Measurements from ENCODE around the gene TMEM131. TPM values are rescaled to one million over a fixed set of nuclear protein-coding genes. Genes with fewer than 3 reads are reported as not detected.
"Not testable (repeated sequence)": the region's sequence is repeated elsewhere in the genome, so short reads cannot be mapped to it uniquely, and the experiment has no call there.

The TMEM131 gene
- total RNA-seq, 1 experiment from 2014 or later, result 29.6 TPM

GRCh38 chr2:97713296-97714083 lies 282.3 kb downstream of the TMEM131 start, which contains the start of gene ZAP70:
Gene ZAP70 (plus strand): TSS chr2:97713576. CDS start chr2:97724037, 10,461 bp downstream.
- intact Hi-C loops (cut with micrococcal nuclease; ENCODE audit: unreplicated experiment), result loop anchor here (5.0 to 10.0 kb wide), 2 partner anchors 39 to 891 kb away; partner anchors contain the start of genes COA5 and UNC50
- Histone ChIP-seq H2AFZ (no peak within 1 kb of the TSS), H3K27me3 (ENCODE audit: insufficient read depth, low read depth) (peaks cover 3% of the 10 kb centered on the region; the same call in 1 of the 2 replicates), H3K4me3 (no peak within 1 kb of the TSS), H3F3A (ENCODE audit: insufficient read depth, low read depth) (no peaks in the 10 kb centered on the region), H3K27ac (no peak within 1 kb of the TSS), H4K20me1 (ENCODE audit: insufficient read depth) (no peaks in the 10 kb centered on the region), H3K4me1 (replicated peaks; ENCODE audit: insufficient read depth) (0 out of 2 replicates have a peak, but pooled peaks cover 5% of the 10 kb centered on the region), H3K36me3 (ENCODE audit: low read depth) (no peaks in the 10 kb centered on the region), H3K9me2 (ENCODE audit: insufficient read depth) (no peaks in the 10 kb centered on the region), H3K9me3 (ENCODE audit: insufficient read depth, low read depth) (no peaks in the 10 kb centered on the region), H3K79me2 (ENCODE audit: low read depth) (no peaks in the 10 kb centered on the region), H3K4me2 (no peak within 1 kb of the TSS)
- POLR2A ChIA-PET (ENCODE audit: unreplicated experiment), result no interaction called here
- BruUV-seq (replicated peaks), result no TSS peak
- no peak for DNase-seq
- TF ChIP-seq CTCF (conservative IDR thresholded peaks at IDR 0.05) (no peak), EZH2 (IDR thresholded peaks at IDR 0.05; ENCODE audit: low read depth) (no peak)
- CTCF ChIA-PET, result no interaction called here

- Histone ChIP-seq H3K4me2 (no peak overlapping the region), H3K9me3 (ENCODE audit: insufficient read depth, low read depth) (no peaks in the 10 kb centered on the region), H3K79me2 (ENCODE audit: low read depth) (no peaks in the 10 kb centered on the region), H3K4me1 (replicated peaks; ENCODE audit: insufficient read depth) (0 out of 2 replicates have a peak, but pooled peaks cover 5% of the 10 kb centered on the region), H3F3A (ENCODE audit: insufficient read depth, low read depth) (no peaks in the 10 kb centered on the region), H3K9me2 (ENCODE audit: insufficient read depth) (no peaks in the 10 kb centered on the region), H2AFZ (no peak overlapping the region), H3K27ac (no peak overlapping the region), H3K27me3 (ENCODE audit: insufficient read depth, low read depth) (0 out of 2 replicates have a peak, but pooled peaks cover 5% of the 10 kb centered on the region), H4K20me1 (ENCODE audit: insufficient read depth) (no peaks in the 10 kb centered on the region), H3K36me3 (ENCODE audit: low read depth) (no peaks in the 10 kb centered on the region), H3K4me3 (no peak overlapping the region)
- DNase-seq, result no peak
- TF ChIP-seq EZH2 (IDR thresholded peaks at IDR 0.05; ENCODE audit: low read depth) (no peak), CTCF (conservative IDR thresholded peaks at IDR 0.05) (no peak)
- POLR2A ChIA-PET (ENCODE audit: unreplicated experiment), result no interaction called here
- no TSS peak for BruUV-seq (replicated peaks)
- CTCF ChIA-PET, result no interaction called here
- intact Hi-C loops (cut with micrococcal nuclease; ENCODE audit: unreplicated experiment), result loop anchor here (5.0 to 10.0 kb wide), 2 partner anchors 40 to 892 kb away; partner anchors contain the start of genes COA5 and UNC50
These were observed 283.0 kb downstream of the TMEM131 start for GRCh38 chr2:97712693-97713295.

- H3K27me3 ChIP-seq (ENCODE audit: insufficient read depth, low read depth), result peaks cover 11% of the 10 kb centered on the region; the same call in 1 of the 2 replicates
- H3K4me3 ChIP-seq; DNase-seq; H4K20me1 ChIP-seq (ENCODE audit: insufficient read depth); POLR2A ChIA-PET (ENCODE audit: unreplicated experiment); H3K4me2 ChIP-seq; H3K36me3 ChIP-seq (ENCODE audit: low read depth); H3K9me3 ChIP-seq (ENCODE audit: insufficient read depth, low read depth); H3K9me2 ChIP-seq (ENCODE audit: insufficient read depth); CTCF ChIA-PET; H3K4me1 ChIP-seq (replicated peaks; ENCODE audit: insufficient read depth); H3F3A ChIP-seq (ENCODE audit: insufficient read depth, low read depth); H3K27ac ChIP-seq; H2AFZ ChIP-seq; H3K79me2 ChIP-seq (ENCODE audit: low read depth); BruUV-seq (replicated peaks): not testable (repeated sequence)
- intact Hi-C loops (cut with micrococcal nuclease; ENCODE audit: unreplicated experiment), result loop anchor here (5.0 to 10.0 kb wide), 2 partner anchors 40 to 893 kb away; partner anchors contain the start of genes COA5 and UNC50
These were observed 283.6 kb downstream of the TMEM131 start for GRCh38 chr2:97712175-97712574.

Measured in PC-9 (cell line).